GM23338 (cell line): ENCODE data around the gene TOM1. TPM values are rescaled to one million over a fixed set of nuclear protein-coding genes. Genes with fewer than 3 reads are reported as not detected.

Source experiments
- ATAC-seq: fragments of 200-7000 bp; cut with Tn5 transposase; 3 replicates; pipeline ENCODE4 v1.9.1; 2020
- DNase-seq: peaks from one replicate; pipeline ENCODE4 v3.0.0-alpha.2; 2015; ENCODE audit warnings: low spot score
- H2AFZ ChIP-seq: fragments of 200-600 bp; sonication (generic); 2 replicates; pipeline ENCODE4 v1.8.0; 2016; ENCODE audit warnings: antibody characterized with exemption, mild to moderate bottlenecking, moderate library complexity
- H3F3A ChIP-seq: fragments of 200-600 bp; sonication (generic); replicated peaks from 2 replicates; pipeline ENCODE4 v1.8.0; 2017; ENCODE audit warnings: antibody characterized with exemption, mixed run types, low read depth
- H3K27ac ChIP-seq: fragments of 200-600 bp; sonication (generic); 2 replicates; pipeline ENCODE4 v1.6.1; 2016; ENCODE audit warnings: low read depth
- H3K27me3 ChIP-seq: fragments of 200-600 bp; sonication (generic); 2 replicates; pipeline ENCODE4 v1.8.0; 2016; ENCODE audit warnings: mild to moderate bottlenecking, mixed run types, moderate library complexity; ENCODE audit not compliant: insufficient read depth
- H3K36me3 ChIP-seq: fragments of 200-600 bp; sonication (generic); 2 replicates; pipeline ENCODE4 v1.8.0; 2016; ENCODE audit warnings: mild to moderate bottlenecking; ENCODE audit not compliant: insufficient read depth
- H3K4me1 ChIP-seq: fragments of 200-600 bp; sonication (generic); 2 replicates; pipeline ENCODE4 v1.8.0; 2016; ENCODE audit warnings: mild to moderate bottlenecking, moderate library complexity; ENCODE audit not compliant: insufficient read depth
- H3K4me2 ChIP-seq: fragments of 200-600 bp; sonication (generic); 2 replicates; pipeline ENCODE4 v1.7.1; 2017; ENCODE audit warnings: mixed run types
- H3K4me3 ChIP-seq: fragments of 200-600 bp; sonication (generic); 2 replicates; pipeline ENCODE4 v1.6.1; 2016; ENCODE audit warnings: mixed run types
- H3K79me2 ChIP-seq: fragments of 200-600 bp; sonication (generic); replicated peaks from 2 replicates; pipeline ENCODE4 v1.8.0; 2017; ENCODE audit warnings: mild to moderate bottlenecking; ENCODE audit not compliant: insufficient read depth
- H3K9me2 ChIP-seq: fragments of 200-600 bp; sonication (generic); 2 replicates; pipeline ENCODE4 v1.8.0; 2017; ENCODE audit not compliant: insufficient read depth
- H4K20me1 ChIP-seq: fragments of 200-600 bp; sonication (generic); replicated peaks from 2 replicates; pipeline ENCODE4 v1.8.0; 2017; ENCODE audit warnings: mild to moderate bottlenecking; ENCODE audit not compliant: insufficient read depth
- H3K27ac Mint-ChIP-seq: 2 replicates; pipeline ENCODE4 v1.8.0; 2020; ENCODE audit warnings: inconsistent platforms, mild to moderate bottlenecking, moderate library complexity, mixed read lengths
- H3K27me3 Mint-ChIP-seq: 3 replicates; pipeline ENCODE4 v1.8.0; 2022; ENCODE audit warnings: low read depth, mild to moderate bottlenecking, moderate library complexity, mixed read lengths, inconsistent platforms; ENCODE audit not compliant: insufficient read depth, poor library complexity
- H3K36me3 Mint-ChIP-seq: 3 replicates; pipeline ENCODE4 v1.8.0; 2021; ENCODE audit warnings: low read depth, mild to moderate bottlenecking, inconsistent platforms, moderate library complexity, mixed read lengths
- H3K4me1 Mint-ChIP-seq: 3 replicates; pipeline ENCODE4 v1.8.0; 2020; ENCODE audit warnings: mild to moderate bottlenecking, inconsistent platforms, mixed read lengths
- H3K4me3 Mint-ChIP-seq: 3 replicates; pipeline ENCODE4 v1.8.0; 2021; ENCODE audit warnings: moderate library complexity, mild to moderate bottlenecking, inconsistent platforms, mixed read lengths
- H3K9me3 Mint-ChIP-seq: 3 replicates; pipeline ENCODE4 v1.8.0; 2020; ENCODE audit warnings: moderate library complexity, mild to moderate bottlenecking, inconsistent platforms, mixed read lengths
- EZH2 ChIP-seq: fragments of 200-600 bp; sonication (generic); IDR thresholded peaks from one replicate; pipeline ENCODE4 v1.8.0; 2017; ENCODE audit warnings: antibody characterized with exemption, mild to moderate bottlenecking, low read depth; ENCODE audit not compliant: unreplicated experiment
- EZH2phosphoT487 ChIP-seq: fragments of 200-600 bp; sonication (generic); IDR thresholded peaks from one replicate; pipeline ENCODE4 v1.8.1; 2018; ENCODE audit warnings: antibody characterized with exemption; ENCODE audit not compliant: unreplicated experiment
- JUNB ChIP-seq: IDR thresholded peaks from one replicate; pipeline ENCODE4 v1.6.1; 2016; ENCODE audit warnings: antibody characterized with exemption; ENCODE audit not compliant: unreplicated experiment
- NANOG ChIP-seq: IDR thresholded peaks from 2 replicates; pipeline ENCODE4 v1.6.1; 2016; ENCODE audit warnings: antibody characterized with exemption, borderline replicate concordance
- STAT1 ChIP-seq: IDR thresholded peaks from one replicate; pipeline ENCODE4 v1.6.1; 2016; ENCODE audit warnings: antibody characterized with exemption; ENCODE audit not compliant: unreplicated experiment
- ZNF114 ChIP-seq: fragments of 250-450 bp; sonication (Bioruptor Pico); IDR thresholded peaks from 2 replicates; pipeline ENCODE4 v1.5.0; 2020; ENCODE audit warnings: mild to moderate bottlenecking, moderate library complexity
- polyA plus RNA-seq: library from polyadenylated mRNA; unstranded; fragments of >200 nt; fragmentation: Nextera tagmentation; extraction: Ambion mirVana; gene quantifications from 2 replicates; pipeline ENCODE4 v1.2.1, GENCODE V29; 2016
- total RNA-seq: library from RNA; depleted of rRNA; stranded (reverse); fragments of >200 nt; shearing (Covaris generic); gene quantifications from 2 replicates; pipeline ENCODE4 v1.2.3, GENCODE V29; 2014
- TF ChIP-seq, protein P1 (sequence below), 2 experiments: fragments of 200-600 bp in 1 of 2; sonication (generic) in 1 of 2; conservative IDR thresholded peaks; 2 replicates each; pipeline versions ENCODE4 v1.5.1 to v1.6.1; 2016 to 2017; ENCODE audit warnings: antibody characterized with exemption in 2 of 2, low read depth in 2 of 2, mild to moderate bottlenecking in 2 of 2, moderate library complexity in 1 of 2
- TF ChIP-seq, protein P2 (sequence below): IDR thresholded peaks from 2 replicates; pipeline ENCODE4 v1.6.1; 2016; ENCODE audit warnings: antibody characterized with exemption
- TF ChIP-seq, protein P3 (sequence below): IDR thresholded peaks from one replicate; pipeline ENCODE4 v1.6.1; 2018; ENCODE audit warnings: antibody characterized with exemption; ENCODE audit not compliant: unreplicated experiment

The TOM1 gene
- total and polyA plus RNA-seq, 2 experiments from 2014 or later = 10.9 to 17.8 TPM

GRCh38 chr22:35318346-35319215, 18.9 kb downstream of the TOM1 start:
- Histone ChIP-seq H3F3A (no peaks in the 10 kb centered on the region), H3K36me3 (no peaks in the 10 kb centered on the region), H3K4me1 (peaks cover 4% of the 10 kb centered on the region; the same call in 1 of the 2 replicates), H3K9me2 (no peaks in the 10 kb centered on the region), H3K4me3 (no peak overlapping the region), H3K27me3 (no peaks in the 10 kb centered on the region), H3K4me2 (no peak overlapping the region), H2AFZ (no peak overlapping the region), H3K79me2 (no peaks in the 10 kb centered on the region), H3K27ac (no peak overlapping the region), H4K20me1 (no peaks in the 10 kb centered on the region; the same call in none of the 2 replicates)
- DNase-seq (no peak), ATAC-seq (no peak)
- Mint-ChIP-seq H3K4me3 (no peak overlapping the region), H3K27me3 (peaks cover 9% of the 10 kb centered on the region), H3K36me3 (peaks cover 4% of the 10 kb centered on the region; the same call in 1 of the 3 replicates), H3K4me1 (peaks cover 10% of the 10 kb centered on the region), H3K27ac (no peak overlapping the region), H3K9me3 (no peaks in the 10 kb centered on the region)
- TF ChIP-seq EZH2phosphoT487 (no peak), EZH2 (no peak), STAT1 (no peak), JUNB (no peak), ZNF114 (CRISPR knock-in tag) (no peak), NANOG (no peak)
- TF ChIP-seq, protein P1, sequence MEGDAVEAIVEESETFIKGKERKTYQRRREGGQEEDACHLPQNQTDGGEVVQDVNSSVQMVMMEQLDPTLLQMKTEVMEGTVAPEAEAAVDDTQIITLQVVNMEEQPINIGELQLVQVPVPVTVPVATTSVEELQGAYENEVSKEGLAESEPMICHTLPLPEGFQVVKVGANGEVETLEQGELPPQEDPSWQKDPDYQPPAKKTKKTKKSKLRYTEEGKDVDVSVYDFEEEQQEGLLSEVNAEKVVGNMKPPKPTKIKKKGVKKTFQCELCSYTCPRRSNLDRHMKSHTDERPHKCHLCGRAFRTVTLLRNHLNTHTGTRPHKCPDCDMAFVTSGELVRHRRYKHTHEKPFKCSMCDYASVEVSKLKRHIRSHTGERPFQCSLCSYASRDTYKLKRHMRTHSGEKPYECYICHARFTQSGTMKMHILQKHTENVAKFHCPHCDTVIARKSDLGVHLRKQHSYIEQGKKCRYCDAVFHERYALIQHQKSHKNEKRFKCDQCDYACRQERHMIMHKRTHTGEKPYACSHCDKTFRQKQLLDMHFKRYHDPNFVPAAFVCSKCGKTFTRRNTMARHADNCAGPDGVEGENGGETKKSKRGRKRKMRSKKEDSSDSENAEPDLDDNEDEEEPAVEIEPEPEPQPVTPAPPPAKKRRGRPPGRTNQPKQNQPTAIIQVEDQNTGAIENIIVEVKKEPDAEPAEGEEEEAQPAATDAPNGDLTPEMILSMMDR (conservative IDR thresholded peaks at IDR 0.05; ENCODE audit: low read depth in 2 of 2) = no peak
- TF ChIP-seq, protein P2, sequence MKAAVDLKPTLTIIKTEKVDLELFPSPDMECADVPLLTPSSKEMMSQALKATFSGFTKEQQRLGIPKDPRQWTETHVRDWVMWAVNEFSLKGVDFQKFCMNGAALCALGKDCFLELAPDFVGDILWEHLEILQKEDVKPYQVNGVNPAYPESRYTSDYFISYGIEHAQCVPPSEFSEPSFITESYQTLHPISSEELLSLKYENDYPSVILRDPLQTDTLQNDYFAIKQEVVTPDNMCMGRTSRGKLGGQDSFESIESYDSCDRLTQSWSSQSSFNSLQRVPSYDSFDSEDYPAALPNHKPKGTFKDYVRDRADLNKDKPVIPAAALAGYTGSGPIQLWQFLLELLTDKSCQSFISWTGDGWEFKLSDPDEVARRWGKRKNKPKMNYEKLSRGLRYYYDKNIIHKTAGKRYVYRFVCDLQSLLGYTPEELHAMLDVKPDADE = no peak
- TF ChIP-seq, protein P3, sequence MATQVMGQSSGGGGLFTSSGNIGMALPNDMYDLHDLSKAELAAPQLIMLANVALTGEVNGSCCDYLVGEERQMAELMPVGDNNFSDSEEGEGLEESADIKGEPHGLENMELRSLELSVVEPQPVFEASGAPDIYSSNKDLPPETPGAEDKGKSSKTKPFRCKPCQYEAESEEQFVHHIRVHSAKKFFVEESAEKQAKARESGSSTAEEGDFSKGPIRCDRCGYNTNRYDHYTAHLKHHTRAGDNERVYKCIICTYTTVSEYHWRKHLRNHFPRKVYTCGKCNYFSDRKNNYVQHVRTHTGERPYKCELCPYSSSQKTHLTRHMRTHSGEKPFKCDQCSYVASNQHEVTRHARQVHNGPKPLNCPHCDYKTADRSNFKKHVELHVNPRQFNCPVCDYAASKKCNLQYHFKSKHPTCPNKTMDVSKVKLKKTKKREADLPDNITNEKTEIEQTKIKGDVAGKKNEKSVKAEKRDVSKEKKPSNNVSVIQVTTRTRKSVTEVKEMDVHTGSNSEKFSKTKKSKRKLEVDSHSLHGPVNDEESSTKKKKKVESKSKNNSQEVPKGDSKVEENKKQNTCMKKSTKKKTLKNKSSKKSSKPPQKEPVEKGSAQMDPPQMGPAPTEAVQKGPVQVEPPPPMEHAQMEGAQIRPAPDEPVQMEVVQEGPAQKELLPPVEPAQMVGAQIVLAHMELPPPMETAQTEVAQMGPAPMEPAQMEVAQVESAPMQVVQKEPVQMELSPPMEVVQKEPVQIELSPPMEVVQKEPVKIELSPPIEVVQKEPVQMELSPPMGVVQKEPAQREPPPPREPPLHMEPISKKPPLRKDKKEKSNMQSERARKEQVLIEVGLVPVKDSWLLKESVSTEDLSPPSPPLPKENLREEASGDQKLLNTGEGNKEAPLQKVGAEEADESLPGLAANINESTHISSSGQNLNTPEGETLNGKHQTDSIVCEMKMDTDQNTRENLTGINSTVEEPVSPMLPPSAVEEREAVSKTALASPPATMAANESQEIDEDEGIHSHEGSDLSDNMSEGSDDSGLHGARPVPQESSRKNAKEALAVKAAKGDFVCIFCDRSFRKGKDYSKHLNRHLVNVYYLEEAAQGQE = no peak
